Right renal pelvis (tissue), 4 donors: ENCODE measurements around the gene S1PR1. TPM values are rescaled to one million over a fixed set of nuclear protein-coding genes. Genes with fewer than 3 reads are reported as not detected.
A peak's percentile ranks its signal among the peaks of the same experiment; 100 is the strongest.

ENCODE experiments used
- DNase-seq, 4 donors: peaks; one replicate each; pipeline ENCODE4 v3.0.0-alpha.2; 2013; ENCODE audit warnings: low read depth in 4 of 4, low spot score in 3 of 4, missing footprints in 1 of 4
- polyA plus RNA-seq, 4 donors: library from polyadenylated mRNA; unstranded; fragments of 120-200 nt; gene quantifications; one replicate each; pipeline ENCODE4 v1.2.1, GENCODE V29; 2013; ENCODE audit not compliant: insufficient read length in 4 of 4

S1PR1 gene
- polyA plus RNA-seq, 4 donors: 22.3 to 25.8 (median 23.8) TPM

- no peak for DNase-seq
Measured at GRCh38 chr1:101278238-101278637, 41.4 kb downstream of the S1PR1 start.

- no peak for DNase-seq
Measured at GRCh38 chr1:101278845-101279244, 42.0 kb downstream of the S1PR1 start.

GRCh38 chr1:101280049-101280592, 43.3 kb downstream of the S1PR1 start:
- no peak for DNase-seq

GRCh38 chr1:101280942-101281654, 44.3 kb downstream of the S1PR1 start:
- no peak for DNase-seq

GRCh38 chr1:101281751-101282150, 44.9 kb downstream of the S1PR1 start:
- no peak for DNase-seq

GRCh38 chr1:101282314-101283038, 45.7 kb downstream of the S1PR1 start:
- DNase-seq: no peak

- no peak for DNase-seq
Measured at GRCh38 chr1:101283443-101283842, 46.6 kb downstream of the S1PR1 start.

GRCh38 chr1:101284021-101284420, 47.2 kb downstream of the S1PR1 start:
- no peak for DNase-seq

GRCh38 chr1:101284622-101285218, 47.9 kb downstream of the S1PR1 start:
- no peak for DNase-seq

- no peak for DNase-seq
Measured at GRCh38 chr1:101285922-101286570, 49.2 kb downstream of the S1PR1 start.

- peak in 3 of 4 donors; percentile 61 to 70 (median 67) for DNase-seq
Measured at GRCh38 chr1:101288491-101288944, 51.7 kb downstream of the S1PR1 start.

- no peak for DNase-seq
Measured at GRCh38 chr1:101290119-101290921, 53.5 kb downstream of the S1PR1 start.

Other genes with a start within 250 kb of the S1PR1 start
- gene DPH5, start 211.2 kb upstream of the S1PR1 start, polyA plus RNA-seq: 10 to 100 TPM; 57.0 to 62.4 (median 60.2) TPM